ENCODE results near the gene ZNF587B.
"Not testable (repeated sequence)": the region's sequence is repeated elsewhere in the genome, so short reads cannot be mapped to it uniquely, and the experiment has no call there.

- TF ChIP-seq CTCF (IDR thresholded peaks at IDR 0.05); ELK1 (IDR thresholded peaks at IDR 0.05; ENCODE audit: low read depth, low read length); RFX5 (IDR thresholded peaks at IDR 0.05); POLR2A (IDR thresholded peaks at IDR 0.05; ENCODE audit: low read length); NR3C1 (IDR thresholded peaks at IDR 0.05); E2F6 (IDR thresholded peaks at IDR 0.05; ENCODE audit: borderline replicate concordance, low read depth); RAD21 (conservative IDR thresholded peaks at IDR 0.05 in 1 of 2, IDR thresholded peaks at IDR 0.05 in 1 of 2); RCOR1 (IDR thresholded peaks at IDR 0.05; ENCODE audit: low read depth, low read length); EHMT2 (IDR thresholded peaks at IDR 0.05; ENCODE audit: low read depth); MAX (IDR thresholded peaks at IDR 0.05): not testable (repeated sequence)
Observed at GRCh38 chr19:57890706-57891105, 60.6 kb downstream of the ZNF587B start.

All from A549 (cell line).